ENCODE data around the gene PPP1R15A.
"Not testable (repeated sequence)": the region's sequence is repeated elsewhere in the genome, so short reads cannot be mapped to it uniquely, and the experiment has no call there.

The PPP1R15A gene

DNA sequence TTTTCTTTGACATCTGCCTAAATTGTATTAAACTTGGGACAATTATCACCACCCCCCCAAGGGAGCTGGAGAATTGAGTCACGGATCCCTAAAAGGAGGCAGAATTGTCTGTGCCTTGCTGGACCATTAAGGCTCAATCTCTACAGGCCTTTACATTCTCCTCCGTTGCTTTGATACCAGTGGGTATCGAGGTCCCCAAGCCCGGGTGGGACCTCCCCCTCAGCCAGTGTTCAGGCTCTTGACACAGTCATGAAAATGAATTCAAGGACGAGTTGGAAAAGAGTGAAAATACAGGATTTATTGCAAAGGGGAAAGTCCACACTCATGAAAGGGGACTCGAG lies 5.6 kb downstream of the PPP1R15A start:
- Histone ChIP-seq H3K27ac (ENCODE audit: low read length) (no peak overlapping the region), H3K36me3 (ENCODE audit: insufficient read depth, low read length) (peaks cover 34% of the 10 kb centered on the region)
- TF ChIP-seq, protein P1, sequence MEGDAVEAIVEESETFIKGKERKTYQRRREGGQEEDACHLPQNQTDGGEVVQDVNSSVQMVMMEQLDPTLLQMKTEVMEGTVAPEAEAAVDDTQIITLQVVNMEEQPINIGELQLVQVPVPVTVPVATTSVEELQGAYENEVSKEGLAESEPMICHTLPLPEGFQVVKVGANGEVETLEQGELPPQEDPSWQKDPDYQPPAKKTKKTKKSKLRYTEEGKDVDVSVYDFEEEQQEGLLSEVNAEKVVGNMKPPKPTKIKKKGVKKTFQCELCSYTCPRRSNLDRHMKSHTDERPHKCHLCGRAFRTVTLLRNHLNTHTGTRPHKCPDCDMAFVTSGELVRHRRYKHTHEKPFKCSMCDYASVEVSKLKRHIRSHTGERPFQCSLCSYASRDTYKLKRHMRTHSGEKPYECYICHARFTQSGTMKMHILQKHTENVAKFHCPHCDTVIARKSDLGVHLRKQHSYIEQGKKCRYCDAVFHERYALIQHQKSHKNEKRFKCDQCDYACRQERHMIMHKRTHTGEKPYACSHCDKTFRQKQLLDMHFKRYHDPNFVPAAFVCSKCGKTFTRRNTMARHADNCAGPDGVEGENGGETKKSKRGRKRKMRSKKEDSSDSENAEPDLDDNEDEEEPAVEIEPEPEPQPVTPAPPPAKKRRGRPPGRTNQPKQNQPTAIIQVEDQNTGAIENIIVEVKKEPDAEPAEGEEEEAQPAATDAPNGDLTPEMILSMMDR (IDR thresholded peaks at IDR 0.05; ENCODE audit: borderline replicate concordance, extremely low read depth, low read length, poor library complexity, severe bottlenecking), result no peak
- TF ChIP-seq EZH2 (IDR thresholded peaks at IDR 0.05; ENCODE audit: borderline replicate concordance, low read depth, low read length, severe bottlenecking), result no peak

DNA sequence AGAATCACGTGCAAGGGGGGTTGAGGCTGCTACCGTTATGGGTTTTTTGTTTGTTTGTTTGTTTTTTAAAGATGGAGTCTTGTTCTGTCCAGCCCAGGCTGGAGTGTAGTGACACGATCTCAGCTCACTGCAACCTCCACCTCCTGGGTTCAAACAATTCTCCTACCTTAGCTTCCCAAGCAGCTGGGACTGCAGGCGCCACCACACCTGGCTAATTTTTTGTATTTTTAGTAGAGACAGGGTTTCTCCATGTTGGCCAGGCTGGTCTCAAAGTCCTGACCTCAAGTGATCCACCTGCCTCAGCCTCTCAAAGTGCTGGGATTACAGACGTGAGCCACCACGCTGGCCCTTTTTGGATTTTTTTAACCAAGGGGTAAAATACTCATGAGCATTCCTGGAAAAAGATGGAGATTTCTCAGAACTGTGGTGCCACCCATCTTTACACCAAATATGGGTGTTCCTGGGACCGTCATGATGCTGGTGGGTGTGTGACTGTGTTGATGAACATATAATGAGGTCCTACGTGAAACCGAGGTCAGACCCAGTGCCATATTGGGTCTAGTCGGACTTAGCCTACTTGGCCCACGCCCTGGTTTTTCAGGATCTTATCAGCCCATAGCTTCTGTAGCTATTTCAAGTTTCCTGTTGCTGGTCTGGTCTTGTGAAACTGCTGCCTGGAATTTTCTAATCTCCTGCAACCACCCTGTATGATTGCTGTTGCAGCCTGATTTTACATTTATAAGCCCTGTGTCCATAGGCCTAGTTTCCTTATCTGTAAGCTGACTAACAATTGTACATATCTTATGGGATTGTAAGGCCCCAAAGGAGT lies 6.2 kb downstream of the PPP1R15A start:
- Histone ChIP-seq H3K79me2 (ENCODE audit: insufficient read depth, low read length) (peaks cover 12% of the 10 kb centered on the region), H3K27ac (ENCODE audit: low read length) (no peak overlapping the region), H4K20me1 (ENCODE audit: insufficient read depth, low read length) (peaks cover 9% of the 10 kb centered on the region; the same call in 1 of the 2 replicates), H3K9ac (ENCODE audit: low read depth, low read length) (no peak overlapping the region), H3K4me3 (ENCODE audit: low read depth in 1 of 2, low read length in 2 of 2) (no peak overlapping the region), H3K9me3 (ENCODE audit: insufficient read depth, low read length, severe bottlenecking) (no peaks in the 10 kb centered on the region), H3K4me2 (ENCODE audit: insufficient read depth, low read length) (no peak overlapping the region), H3K36me3 (ENCODE audit: insufficient read depth, low read length) (peaks cover 32% of the 10 kb centered on the region), H3K4me1 (ENCODE audit: insufficient read depth, low read length) (peaks cover 23% of the 10 kb centered on the region), H3K27me3 (ENCODE audit: insufficient read depth, low read length, poor library complexity) (no peaks in the 10 kb centered on the region), H2AFZ (ENCODE audit: low read depth, low read length) (no peak overlapping the region)
- DNase-seq (no peak), ATAC-seq (ENCODE audit: insufficient read depth, low read depth) (no peak)
- TF ChIP-seq, protein P1 (IDR thresholded peaks at IDR 0.05; ENCODE audit: borderline replicate concordance, extremely low read depth, low read length, poor library complexity, severe bottlenecking), result no peak
- TF ChIP-seq EZH2 (IDR thresholded peaks at IDR 0.05; ENCODE audit: borderline replicate concordance, low read depth, low read length, severe bottlenecking), result no peak

More for the DNA sequence above, 5.6 kb downstream of the PPP1R15A start:
- Histone ChIP-seq H3K4me2 (ENCODE audit: insufficient read depth, low read length) (no peak overlapping the region), H3K27me3 (ENCODE audit: insufficient read depth, low read length, poor library complexity) (no peaks in the 10 kb centered on the region), H3K79me2 (ENCODE audit: insufficient read depth, low read length) (peaks cover 18% of the 10 kb centered on the region), H3K4me1 (ENCODE audit: insufficient read depth, low read length) (peaks cover 29% of the 10 kb centered on the region), H3K9ac (ENCODE audit: low read depth, low read length) (no peak overlapping the region), H3K9me3 (ENCODE audit: insufficient read depth, low read length, severe bottlenecking) (no peaks in the 10 kb centered on the region), H3K4me3 (ENCODE audit: low read depth in 1 of 2, low read length in 2 of 2) (no peak overlapping the region), H2AFZ (ENCODE audit: low read depth, low read length) (no peak overlapping the region), H4K20me1 (ENCODE audit: insufficient read depth, low read length) (peaks cover 12% of the 10 kb centered on the region; the same call in 1 of the 2 replicates)
- DNase-seq (no peak), ATAC-seq (ENCODE audit: insufficient read depth, low read depth) (no peak)

DNA sequence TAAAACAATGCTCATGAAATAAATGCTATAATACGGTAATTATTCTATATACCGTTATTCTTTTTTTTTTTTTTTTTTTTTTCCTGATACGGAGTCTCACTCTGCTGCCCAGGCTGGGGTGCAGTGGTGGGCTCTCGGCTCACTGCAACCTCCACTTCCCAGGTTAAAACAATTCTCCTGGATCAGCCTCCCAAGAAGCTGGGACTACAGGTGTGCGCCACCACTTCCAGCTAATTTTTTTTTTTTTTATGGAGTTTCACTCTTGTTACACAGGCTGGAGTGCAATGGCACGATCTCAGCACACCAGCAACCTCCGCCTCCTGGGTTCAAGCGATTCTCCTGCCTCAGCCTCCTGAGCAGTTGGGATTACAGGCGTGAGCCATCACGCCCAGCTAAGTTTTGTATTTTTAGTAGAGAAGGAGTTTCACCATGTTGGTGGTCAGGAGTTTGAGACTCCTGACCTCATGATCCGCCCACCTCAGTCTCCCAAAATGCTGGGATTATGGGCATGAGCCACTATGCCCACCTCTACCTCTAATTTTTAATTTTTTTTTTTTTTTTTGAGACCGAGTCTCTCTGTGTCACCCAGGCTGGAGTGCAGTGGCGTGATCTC lies 6.9 kb downstream of the PPP1R15A start:
- H2AFZ ChIP-seq (ENCODE audit: low read depth, low read length), result no peak overlapping the region
- ATAC-seq (ENCODE audit: insufficient read depth, low read depth), result no peak

DNA sequence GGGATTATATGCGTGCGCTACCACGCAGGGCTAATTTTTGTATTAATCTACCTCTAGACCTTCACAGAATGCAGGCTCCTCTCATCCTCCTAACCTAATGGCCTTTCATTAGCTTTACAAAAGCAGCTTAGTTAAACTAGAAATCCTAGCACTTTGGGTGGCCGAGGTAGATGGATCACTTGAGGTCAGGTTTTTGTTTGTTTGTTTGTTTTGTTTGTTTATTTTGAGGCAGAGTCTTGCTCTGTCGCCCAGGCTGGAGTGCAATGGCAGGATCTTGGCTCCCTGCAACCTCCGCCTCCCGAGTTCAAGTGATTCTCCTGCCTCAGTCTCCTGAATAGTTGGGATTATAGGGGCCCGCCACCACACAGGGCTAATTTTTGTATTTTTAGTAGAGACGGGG lies 7.5 kb downstream of the PPP1R15A start:
- not testable (repeated sequence) for H2AFZ ChIP-seq (ENCODE audit: low read depth, low read length); H3K4me3 ChIP-seq (ENCODE audit: low read depth in 1 of 2, low read length in 2 of 2); H3K27ac ChIP-seq (ENCODE audit: low read length); H3K79me2 ChIP-seq (ENCODE audit: insufficient read depth, low read length); H3K9ac ChIP-seq (ENCODE audit: low read depth, low read length); H4K20me1 ChIP-seq (ENCODE audit: insufficient read depth, low read length); H3K27me3 ChIP-seq (ENCODE audit: insufficient read depth, low read length, poor library complexity); H3K9me3 ChIP-seq (ENCODE audit: insufficient read depth, low read length, severe bottlenecking); DNase-seq; H3K4me2 ChIP-seq (ENCODE audit: insufficient read depth, low read length); ATAC-seq (ENCODE audit: insufficient read depth, low read depth)
- H3K36me3 ChIP-seq (ENCODE audit: insufficient read depth, low read length), result peaks cover 19% of the 10 kb centered on the region
- H3K4me1 ChIP-seq (ENCODE audit: insufficient read depth, low read length), result peaks cover 10% of the 10 kb centered on the region

More for the DNA sequence above, 6.9 kb downstream of the PPP1R15A start:
- H3K79me2 ChIP-seq (ENCODE audit: insufficient read depth, low read length), result peaks cover 5% of the 10 kb centered on the region
- H3K27ac ChIP-seq (ENCODE audit: low read length), result no peak overlapping the region
- H4K20me1 ChIP-seq (ENCODE audit: insufficient read depth, low read length), result peaks cover 3% of the 10 kb centered on the region; the same call in 1 of the 2 replicates
- no peak overlapping the region for H3K9ac ChIP-seq (ENCODE audit: low read depth, low read length)
- TF ChIP-seq, protein P1 (IDR thresholded peaks at IDR 0.05; ENCODE audit: borderline replicate concordance, extremely low read depth, low read length, poor library complexity, severe bottlenecking), result no peak
- TF ChIP-seq EZH2 (IDR thresholded peaks at IDR 0.05; ENCODE audit: borderline replicate concordance, low read depth, low read length, severe bottlenecking), result no peak
- no peak overlapping the region for H3K4me3 ChIP-seq (ENCODE audit: low read depth in 1 of 2, low read length in 2 of 2)
- H3K27me3 ChIP-seq (ENCODE audit: insufficient read depth, low read length, poor library complexity), result no peaks in the 10 kb centered on the region
- DNase-seq, result no peak
- peaks cover 16% of the 10 kb centered on the region for H3K4me1 ChIP-seq (ENCODE audit: insufficient read depth, low read length)
- peaks cover 24% of the 10 kb centered on the region for H3K36me3 ChIP-seq (ENCODE audit: insufficient read depth, low read length)
- no peak overlapping the region for H3K4me2 ChIP-seq (ENCODE audit: insufficient read depth, low read length)
- H3K9me3 ChIP-seq (ENCODE audit: insufficient read depth, low read length, severe bottlenecking), result no peaks in the 10 kb centered on the region

All from DND-41 (cell line).